CMK (cell line): ENCODE results near the gene LGALS3.

Source experiments
- DNase-seq: peaks from one replicate; pipeline ENCODE4 v3.0.0-alpha.2; 2010; ENCODE audit warnings: low read depth

Gene LGALS3

GRCh38 chr14:55115460-55115859 lies 13.6 kb upstream of the LGALS3 start:
- DNase-seq = no peak

- DNase-seq = no peak
These were observed 13.2 kb upstream of the LGALS3 start for GRCh38 chr14:55115861-55116245.

GRCh38 chr14:55116246-55117030 lies 12.6 kb upstream of the LGALS3 start:
- no peak for DNase-seq

- DNase-seq = no peak
These were observed 11.1 kb upstream of the LGALS3 start for GRCh38 chr14:55117803-55118441.

- no peak for DNase-seq
These were observed 10.3 kb upstream of the LGALS3 start for GRCh38 chr14:55118761-55119160.

- no peak for DNase-seq
These were observed 8.2 kb upstream of the LGALS3 start for GRCh38 chr14:55120571-55121495.

GRCh38 chr14:55121628-55122439 lies 7.2 kb upstream of the LGALS3 start:
- no peak for DNase-seq

GRCh38 chr14:55122440-55122986 lies 6.5 kb upstream of the LGALS3 start:
- no peak for DNase-seq

GRCh38 chr14:55123101-55123500 lies 6.0 kb upstream of the LGALS3 start:
- DNase-seq = no peak

GRCh38 chr14:55123852-55124639 lies 5.0 kb upstream of the LGALS3 start:
- no peak for DNase-seq

GRCh38 chr14:55124774-55125386 lies 4.2 kb upstream of the LGALS3 start:
- DNase-seq = no peak

- no peak for DNase-seq
These were observed 3.6 kb upstream of the LGALS3 start for GRCh38 chr14:55125403-55125802.

- DNase-seq = no peak
These were observed 3.0 kb upstream of the LGALS3 start for GRCh38 chr14:55126034-55126433.

- DNase-seq = no peak
These were observed 2.1 kb upstream of the LGALS3 start for GRCh38 chr14:55126932-55127459.

- no peak for DNase-seq
These were observed 1.5 kb upstream of the LGALS3 start for GRCh38 chr14:55127460-55127951.

GRCh38 chr14:55128386-55129085 lies 516 bp upstream of the LGALS3 start:
- no peak for DNase-seq

GRCh38 chr14:55129428-55130195 lies 560 bp downstream of the LGALS3 start:
- DNase-seq = no peak

- no peak for DNase-seq
These were observed 1.1 kb downstream of the LGALS3 start for GRCh38 chr14:55130196-55130550.
